GM12874 (cell line): ENCODE data around the gene CD247.

Experiments used
- TF ChIP-seq, protein P1 (sequence below): IDR thresholded peaks from 2 replicates; pipeline ENCODE4 v1.5.1; 2011; ENCODE audit warnings: low read depth, mild to moderate bottlenecking, control low read depth, low read length, moderate library complexity; ENCODE audit not compliant: insufficient read depth

CD247 gene

DNA sequence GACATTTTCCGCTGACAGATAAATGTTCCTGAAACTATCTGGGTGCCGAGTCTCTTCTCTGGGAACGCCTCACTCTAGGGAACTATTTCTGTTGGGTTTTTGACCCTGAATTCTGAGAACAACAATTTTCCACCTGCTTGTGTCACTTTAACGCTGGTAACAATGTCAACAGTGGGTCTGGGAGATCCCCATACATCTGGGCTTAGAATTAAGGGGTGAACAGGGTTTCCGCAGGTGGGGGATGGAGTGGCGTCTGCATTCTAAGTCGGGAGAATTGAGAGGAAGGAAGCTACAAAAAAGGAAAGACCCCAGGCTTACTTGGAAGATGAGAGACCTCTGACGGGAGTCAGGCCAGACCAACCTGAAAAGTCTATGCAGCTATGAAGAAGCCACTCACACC lies 8.7 kb downstream of the CD247 start:
- TF ChIP-seq, protein P1, sequence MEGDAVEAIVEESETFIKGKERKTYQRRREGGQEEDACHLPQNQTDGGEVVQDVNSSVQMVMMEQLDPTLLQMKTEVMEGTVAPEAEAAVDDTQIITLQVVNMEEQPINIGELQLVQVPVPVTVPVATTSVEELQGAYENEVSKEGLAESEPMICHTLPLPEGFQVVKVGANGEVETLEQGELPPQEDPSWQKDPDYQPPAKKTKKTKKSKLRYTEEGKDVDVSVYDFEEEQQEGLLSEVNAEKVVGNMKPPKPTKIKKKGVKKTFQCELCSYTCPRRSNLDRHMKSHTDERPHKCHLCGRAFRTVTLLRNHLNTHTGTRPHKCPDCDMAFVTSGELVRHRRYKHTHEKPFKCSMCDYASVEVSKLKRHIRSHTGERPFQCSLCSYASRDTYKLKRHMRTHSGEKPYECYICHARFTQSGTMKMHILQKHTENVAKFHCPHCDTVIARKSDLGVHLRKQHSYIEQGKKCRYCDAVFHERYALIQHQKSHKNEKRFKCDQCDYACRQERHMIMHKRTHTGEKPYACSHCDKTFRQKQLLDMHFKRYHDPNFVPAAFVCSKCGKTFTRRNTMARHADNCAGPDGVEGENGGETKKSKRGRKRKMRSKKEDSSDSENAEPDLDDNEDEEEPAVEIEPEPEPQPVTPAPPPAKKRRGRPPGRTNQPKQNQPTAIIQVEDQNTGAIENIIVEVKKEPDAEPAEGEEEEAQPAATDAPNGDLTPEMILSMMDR = no peak

GRCh38 chr1:167507719-167508118 lies 10.6 kb downstream of the CD247 start:
- TF ChIP-seq, protein P1 = no peak

GRCh38 chr1:167504467-167504827 lies 13.9 kb downstream of the CD247 start:
- TF ChIP-seq, protein P1 = no peak

DNA sequence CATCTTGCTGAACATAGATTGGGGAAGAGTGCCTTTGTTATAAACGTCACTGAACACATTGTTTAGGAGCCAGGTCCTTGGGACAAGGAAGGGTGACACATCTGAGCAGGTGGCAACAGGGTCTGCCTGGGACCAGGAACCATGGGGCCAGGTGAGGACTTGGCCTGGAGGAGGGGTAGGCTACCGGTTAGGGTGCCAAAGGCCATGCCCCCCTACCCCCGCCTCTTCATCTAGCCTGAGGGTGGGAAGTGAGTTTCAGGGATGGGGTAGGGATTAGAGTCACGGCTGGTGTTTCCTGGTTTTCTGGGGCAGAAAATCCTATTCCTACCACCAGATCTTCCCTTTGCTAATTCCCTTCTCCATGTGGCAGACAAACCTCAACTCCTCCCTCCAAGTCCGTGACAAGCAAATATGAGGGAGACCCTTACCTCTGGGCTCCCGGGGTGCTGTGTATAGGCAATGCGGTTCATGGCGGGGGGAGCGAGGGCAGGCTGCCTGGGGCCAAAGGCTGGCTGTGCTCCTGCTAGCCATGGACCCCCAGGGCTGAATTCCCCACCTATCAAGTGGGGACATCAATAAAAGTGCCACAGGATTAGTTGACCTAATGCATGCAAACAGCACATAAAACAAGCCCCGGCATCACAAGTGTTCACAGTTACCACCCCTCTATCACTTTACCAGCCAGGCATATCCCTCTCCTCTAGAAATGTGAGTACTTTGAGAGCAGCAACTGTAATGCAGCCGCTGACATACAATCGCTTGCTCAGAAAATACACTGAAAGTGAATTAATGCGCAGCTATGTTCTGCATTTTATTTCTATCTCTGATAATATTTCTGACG lies 14.5 kb downstream of the CD247 start:
- TF ChIP-seq, protein P1 = no peak

GRCh38 chr1:167502719-167503462 lies 15.4 kb downstream of the CD247 start:
- TF ChIP-seq, protein P1 = no peak

- TF ChIP-seq, protein P1 = no peak
Measured at GRCh38 chr1:167502192-167502551, 16.2 kb downstream of the CD247 start.

- TF ChIP-seq, protein P1 = no peak
Measured at GRCh38 chr1:167501515-167502191, 16.7 kb downstream of the CD247 start.
